ENCODE data around the gene ARG1. TPM values are rescaled to one million over a fixed set of nuclear protein-coding genes. Genes with fewer than 3 reads are reported as not detected.
"Not testable (repeated sequence)": the region's sequence is repeated elsewhere in the genome, so short reads cannot be mapped to it uniquely, and the experiment has no call there.

Gene ARG1
- not detected in 2 replicates for total RNA-seq
- polyA plus RNA-seq (2012), result not detected

DNA sequence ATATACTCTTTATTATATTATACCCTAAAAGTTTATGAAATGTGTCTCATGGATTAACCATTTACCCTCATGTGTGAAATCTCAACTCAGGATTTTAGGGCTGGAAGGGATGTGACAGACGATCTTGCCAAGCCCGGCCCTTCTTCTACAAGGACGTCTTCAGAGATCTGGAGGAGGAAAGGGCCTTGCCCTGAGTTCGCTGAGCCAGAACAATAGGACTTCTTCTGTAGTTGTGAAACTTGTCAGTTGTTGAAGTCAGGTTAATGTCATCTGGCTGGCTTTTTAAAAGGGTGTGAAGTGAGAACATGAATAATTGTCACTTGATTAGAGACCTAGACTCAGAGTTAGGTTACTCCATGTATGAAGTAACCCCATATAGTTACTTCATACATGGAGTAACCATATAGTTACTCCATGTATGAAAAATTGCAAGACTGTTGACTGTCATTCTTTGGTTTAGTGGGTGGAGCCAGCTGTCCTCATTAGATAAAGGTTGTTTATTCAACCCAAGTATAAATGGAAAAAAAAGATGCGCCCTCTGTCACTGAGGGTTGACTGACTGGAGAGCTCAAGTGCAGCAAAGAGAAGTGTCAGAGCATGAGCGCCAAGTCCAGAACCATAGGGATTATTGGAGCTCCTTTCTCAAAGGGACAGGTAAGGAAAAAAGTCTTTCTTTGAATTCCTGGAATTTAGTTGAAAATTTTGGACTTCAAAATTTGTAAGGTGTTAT, at the start of gene ARG1:
TSS of gene ARG1 (plus strand) at position 541 of the 730 bp plus-strand sequence. CDS start at position 598, 57 bp downstream.
- no peak for DNase-seq (ENCODE audit: low read depth)

DNA sequence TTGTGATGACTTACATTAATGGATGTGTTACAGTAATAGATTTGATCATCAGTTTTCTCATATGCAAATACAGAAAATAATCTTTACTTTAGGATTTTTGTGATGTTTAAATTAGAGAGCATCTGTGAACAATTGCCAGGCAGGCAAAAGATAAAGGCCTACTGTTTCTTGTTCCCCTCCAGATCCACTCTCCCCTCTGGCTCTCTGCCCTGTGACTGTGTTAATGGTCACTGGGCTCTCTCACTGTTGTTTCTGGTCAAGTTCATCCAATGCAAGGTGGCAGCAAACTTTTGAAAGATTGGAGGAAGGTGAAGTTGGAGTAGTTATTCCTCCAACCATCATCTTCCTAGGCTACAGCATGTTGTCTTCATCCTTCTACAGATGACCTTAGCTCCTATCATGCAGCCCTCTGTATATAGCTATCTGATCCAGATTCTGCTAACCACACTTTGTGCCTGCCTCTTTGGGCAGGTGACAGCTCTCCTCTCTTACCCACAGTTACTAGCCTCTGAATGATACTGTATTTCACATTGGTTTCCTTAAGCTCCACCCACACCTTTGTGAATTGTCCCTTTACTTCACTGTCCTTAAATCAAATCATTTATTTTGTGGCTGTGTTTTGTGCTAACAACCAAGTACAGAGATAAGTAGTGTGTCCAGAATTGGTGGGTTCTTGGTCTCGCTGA, 48.9 kb upstream of the ARG1 start:
- DNase-seq (ENCODE audit: low read depth), result no peak

DNA sequence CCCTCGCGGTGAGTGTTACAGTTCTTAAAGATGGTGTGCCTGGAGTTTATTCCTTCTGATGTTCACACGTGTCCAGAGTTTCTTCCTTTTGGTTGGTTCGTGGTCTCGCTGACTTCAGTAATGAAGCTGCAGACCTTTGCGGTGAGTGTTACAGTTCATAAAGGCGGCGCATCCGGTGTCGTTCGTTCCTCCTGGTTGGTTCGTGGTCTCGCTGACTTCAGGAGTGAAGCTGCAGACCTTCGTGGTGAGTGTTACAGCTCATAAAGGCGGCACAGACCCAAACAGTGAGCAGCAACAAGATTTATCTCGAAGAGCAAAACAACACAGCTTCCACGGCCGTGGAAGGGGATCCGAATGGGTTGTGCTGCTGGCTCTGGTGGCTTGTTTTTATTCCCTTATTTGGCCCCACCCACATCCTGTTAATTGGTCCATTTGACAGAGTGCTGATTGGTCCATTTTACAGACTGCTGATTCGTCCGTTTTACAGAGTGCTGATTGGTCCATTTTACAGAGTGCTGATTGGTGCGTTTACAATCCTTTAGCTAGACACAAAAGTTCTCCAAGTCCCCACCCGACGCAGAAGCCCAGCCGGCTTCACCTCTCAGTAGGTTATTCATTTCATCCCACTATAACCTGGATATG, 48.2 kb upstream of the ARG1 start:
- DNase-seq (ENCODE audit: low read depth), result no peak

DNA sequence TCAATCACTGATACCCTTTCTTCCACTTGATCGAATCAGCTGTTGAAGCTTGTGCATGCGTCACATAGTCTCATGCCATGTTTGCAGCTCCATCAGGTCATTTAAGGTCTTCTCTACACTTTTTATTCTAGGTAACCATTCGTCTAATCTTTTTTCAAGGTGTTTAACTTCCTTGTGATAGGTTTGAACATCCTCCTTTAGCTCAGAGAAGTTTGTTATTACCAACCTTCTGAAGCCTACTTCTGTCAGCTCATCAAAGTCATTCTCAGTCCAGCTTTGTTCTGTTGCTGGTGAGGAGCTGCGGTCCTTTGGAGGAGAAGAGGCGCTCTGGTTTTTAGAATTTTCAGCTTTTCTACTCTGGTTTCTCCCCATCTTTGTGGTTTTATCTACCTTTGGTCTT, 42.1 kb upstream of the ARG1 start:
- DNase-seq (ENCODE audit: low read depth), result not testable (repeated sequence)

DNA sequence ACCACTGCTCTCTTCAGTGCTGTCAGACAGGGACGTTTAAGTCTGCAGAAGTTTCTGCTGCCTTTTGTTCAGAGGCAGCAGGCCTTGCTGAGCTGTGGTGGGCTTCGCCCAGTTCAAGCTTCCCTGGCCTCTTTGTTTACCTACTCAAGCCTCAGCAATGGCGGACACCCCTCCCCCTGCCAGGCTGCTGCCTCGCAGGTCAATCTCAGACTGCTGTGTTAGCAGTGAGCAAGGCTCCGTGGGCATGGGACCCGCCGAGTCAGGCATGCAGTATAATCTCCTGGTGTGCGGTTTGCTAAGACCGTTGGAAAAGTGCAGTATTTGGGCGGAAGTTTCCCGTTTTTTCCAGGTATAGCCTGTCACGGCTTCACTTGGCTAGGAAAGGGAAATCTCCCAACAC, 41.3 kb upstream of the ARG1 start:
- not testable (repeated sequence) for DNase-seq (ENCODE audit: low read depth)

DNA sequence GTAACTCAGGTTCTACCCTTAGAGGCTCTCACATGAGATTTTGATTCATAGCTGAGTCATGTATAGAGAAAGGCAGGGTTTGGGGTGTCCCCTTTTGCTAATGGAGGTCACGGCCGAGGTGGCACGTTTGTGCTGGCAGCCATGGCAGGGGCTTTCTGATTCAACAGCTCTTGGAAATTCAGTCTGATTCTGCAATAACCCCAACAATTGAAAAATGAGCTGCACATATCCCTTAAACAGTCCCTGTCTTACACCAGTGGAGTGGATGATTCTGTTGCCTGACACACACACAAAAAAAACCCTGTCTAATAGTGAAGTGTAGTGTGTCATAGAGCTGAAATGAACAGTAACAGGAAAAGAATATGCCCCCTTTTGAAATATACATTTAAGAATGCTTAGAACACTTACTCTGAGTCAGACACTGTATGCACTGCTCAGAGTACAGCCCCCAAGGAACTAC, 40.4 kb upstream of the ARG1 start:
- DNase-seq (ENCODE audit: low read depth), result no peak

DNA sequence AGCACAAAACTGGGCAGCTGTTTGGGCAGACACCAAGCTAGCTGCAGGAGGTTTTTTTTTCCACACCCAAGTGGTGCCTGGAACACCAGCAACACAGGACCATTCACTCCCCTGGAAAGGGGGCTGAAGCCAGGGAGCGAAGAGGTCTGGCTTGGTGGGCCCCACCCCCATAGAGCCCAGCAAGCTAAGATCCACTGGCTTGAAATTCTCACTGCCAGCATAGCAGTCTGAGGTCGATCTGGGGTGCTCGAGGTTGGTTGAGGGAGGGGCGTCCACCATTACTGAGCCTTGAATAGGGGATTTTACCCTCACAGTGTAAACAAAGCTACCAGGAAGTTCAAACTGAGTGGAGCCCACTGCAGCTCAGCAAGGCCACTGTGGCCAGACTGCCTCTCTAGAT, 34.4 kb upstream of the ARG1 start:
- DNase-seq (ENCODE audit: low read depth), result not testable (repeated sequence)

DNA sequence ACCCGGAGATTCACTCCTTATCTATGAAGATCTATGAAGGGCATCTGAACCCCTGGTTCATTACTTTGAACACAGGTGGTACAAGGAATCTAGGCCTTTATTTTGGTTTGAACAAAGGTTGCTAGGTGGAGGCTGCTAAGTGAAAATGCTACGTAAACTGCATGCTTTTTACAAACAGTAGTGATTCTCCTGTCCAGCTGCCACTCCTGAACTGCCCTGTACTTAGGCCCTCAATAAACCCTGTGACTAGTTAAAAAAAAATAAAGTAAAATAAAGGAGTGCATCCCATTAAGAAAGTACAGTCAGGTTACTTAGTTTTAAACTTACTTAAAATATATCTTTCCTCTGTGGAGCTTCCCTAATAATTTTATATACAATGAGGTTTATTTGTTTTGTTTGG, 27.7 kb upstream of the ARG1 start:
- DNase-seq (ENCODE audit: low read depth), result no peak

DNA sequence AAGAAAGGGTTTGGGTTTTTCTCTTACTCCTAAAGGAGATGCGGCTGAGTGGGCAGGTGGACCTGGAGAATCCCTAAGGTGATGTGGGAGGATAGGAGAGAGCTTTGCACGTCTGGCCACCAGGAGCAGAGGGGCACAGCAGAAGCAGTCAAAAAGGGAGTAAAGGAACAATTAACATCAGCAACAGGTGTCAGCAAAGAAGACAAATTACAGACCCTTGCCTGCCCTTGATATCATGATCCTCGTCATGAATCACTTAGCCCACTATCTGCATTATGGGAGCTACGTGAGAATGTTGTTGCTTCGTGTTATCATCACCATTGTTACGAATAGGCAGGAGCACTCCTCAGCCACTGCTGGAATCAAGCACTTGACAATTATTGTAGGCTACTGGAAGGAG, 25.5 kb upstream of the ARG1 start:
- no peak for DNase-seq (ENCODE audit: low read depth)

DNA sequence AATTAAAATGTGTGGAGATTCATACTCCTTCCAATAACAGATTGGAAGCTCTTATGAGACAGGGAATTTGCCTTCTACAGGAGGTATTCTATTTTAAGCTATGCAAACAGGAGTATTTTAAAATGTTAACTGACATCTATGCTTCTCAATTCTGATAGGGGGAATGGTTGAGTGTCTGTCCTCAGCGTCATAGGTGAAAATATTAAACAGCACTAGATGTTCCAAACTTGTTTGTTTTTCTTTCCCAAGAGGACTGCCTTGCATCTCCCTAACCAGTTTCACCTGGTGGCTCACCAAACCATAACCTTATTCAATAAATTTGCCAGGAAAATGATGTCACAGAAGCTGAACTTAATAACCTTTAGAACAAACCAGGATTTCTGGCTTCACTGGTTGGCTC, 24.6 kb upstream of the ARG1 start:
- DNase-seq (ENCODE audit: low read depth), result no peak

DNA sequence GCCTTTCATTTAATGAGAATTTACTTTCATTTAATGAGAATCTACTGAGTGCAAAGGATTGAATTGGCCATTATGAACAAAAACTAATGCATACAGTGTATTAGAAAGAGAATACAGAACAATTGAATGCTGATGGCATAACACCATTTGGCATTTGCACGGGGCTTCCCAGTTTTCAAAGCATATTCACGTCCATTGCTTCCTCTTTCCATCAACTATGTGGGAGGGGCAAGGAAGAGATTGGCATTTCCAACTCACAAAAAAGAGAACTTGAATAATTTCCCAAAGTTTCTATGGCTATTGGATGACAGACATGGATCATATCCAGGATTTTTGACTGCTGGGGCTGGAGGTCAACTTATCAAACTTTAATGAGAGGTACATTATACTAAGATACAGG, 23.2 kb upstream of the ARG1 start:
- DNase-seq (ENCODE audit: low read depth), result no peak

DNA sequence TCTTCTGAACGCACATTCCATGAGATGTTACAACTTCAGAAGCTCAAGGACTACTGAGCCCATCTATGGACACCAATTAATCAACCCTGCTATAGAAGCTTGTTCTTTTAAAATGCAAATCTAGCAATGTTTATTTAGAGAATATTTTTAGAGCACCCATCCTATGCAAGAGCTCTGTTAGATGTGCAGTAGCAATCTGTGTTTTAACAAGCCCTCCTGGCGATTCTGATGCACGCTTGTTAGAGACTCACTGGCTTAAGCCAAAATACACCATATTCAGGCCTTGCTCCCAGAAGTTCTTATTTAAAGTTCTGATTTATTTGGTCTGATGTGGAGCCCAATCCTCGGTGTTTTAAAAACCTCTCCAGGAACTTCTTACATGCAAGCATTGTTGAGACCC, 21.1 kb upstream of the ARG1 start:
- no peak for DNase-seq (ENCODE audit: low read depth)

DNA sequence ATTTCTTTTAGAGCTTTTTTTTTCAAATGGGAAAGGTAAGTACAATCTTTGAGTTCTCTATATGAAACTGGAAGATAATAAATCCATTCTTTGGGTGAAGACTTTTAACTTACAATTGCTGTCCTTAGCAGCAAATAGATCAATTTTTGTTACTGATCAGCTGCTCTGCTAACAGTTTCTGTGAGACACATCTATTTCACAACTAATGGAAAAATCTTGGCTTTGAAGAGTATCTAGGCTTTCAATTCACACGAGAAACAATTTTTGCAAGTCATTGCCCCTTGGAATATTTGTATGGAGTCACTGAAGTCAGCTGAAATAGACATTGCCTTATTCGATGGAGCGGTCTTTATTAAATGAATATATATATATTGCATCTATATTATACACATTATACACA, 20.5 kb upstream of the ARG1 start:
- DNase-seq (ENCODE audit: low read depth), result no peak

DNA sequence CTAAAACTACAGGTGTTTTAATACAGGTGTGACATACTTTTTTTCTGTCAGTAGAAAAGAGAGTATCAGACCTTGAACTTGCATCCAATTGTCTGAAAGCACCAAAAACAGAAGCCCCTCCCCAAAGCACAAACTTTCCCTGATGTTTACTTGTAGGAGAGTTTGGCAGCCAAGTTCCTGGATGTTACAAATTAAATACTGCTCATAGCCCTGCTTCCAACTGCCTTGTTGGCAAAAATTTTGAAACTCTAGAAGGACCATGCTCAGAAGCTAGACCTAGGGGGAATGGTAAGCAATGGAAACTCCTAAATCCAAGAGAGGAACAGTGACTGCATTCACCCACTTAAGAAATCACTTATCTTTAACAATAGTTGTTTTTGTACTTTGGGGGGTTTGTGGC, 17.0 kb upstream of the ARG1 start:
- no peak for DNase-seq (ENCODE audit: low read depth)

DNA sequence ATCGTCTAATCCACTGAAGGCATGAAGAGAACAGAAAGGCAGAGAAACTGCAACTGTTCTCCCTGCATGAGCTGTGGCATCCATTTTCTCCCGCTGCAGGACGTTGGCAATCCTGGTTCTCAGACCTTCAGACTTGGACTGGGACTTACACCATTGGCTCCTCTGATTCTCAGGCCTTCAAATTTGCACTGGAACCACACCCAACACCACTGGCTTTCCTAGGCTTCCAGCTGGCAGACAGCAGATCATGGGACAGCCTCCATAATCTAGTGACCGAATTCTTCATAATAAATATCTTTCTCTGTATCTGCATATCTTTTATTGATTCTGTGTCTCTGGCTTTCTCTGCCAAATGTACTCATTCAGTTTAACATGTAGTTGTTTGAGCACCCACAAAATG, 14.1 kb upstream of the ARG1 start:
- DNase-seq (ENCODE audit: low read depth), result no peak

DNA sequence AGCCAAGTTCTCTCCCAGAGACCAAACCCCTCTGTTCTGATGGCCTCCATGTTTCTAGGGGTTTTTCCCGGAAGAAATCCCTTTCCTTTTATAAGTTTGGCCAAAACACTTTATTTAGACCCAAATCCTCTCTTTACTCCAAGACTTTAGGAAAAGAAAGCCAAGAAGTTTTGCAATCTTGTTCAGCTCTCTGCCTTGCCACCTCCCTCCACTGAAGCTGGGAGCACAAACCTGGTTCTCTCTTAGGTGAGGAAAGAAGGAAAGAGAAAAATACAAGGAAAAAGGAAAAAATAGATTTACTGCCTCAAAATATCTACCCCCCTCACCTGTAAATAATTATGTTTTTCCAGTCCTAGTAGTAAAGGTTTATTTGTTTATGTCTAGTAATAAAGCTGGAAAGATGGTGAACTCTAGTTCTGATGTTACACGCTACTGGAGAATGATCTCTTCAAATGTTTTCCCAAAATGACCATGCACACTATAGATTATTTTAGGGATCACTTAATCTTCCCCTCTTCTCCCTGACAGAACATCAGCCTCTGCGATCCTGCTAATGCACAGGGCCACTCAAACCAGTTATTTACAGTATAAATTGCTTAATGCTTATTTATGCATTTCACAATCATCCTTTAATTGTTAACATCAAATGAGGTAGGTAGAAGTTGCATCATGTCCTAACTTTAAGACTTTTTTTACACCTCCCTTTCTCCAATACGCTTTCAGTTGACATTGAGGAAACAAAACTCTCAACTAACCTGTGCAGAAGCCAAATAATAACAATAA, 10.9 kb upstream of the ARG1 start:
- DNase-seq (ENCODE audit: low read depth), result no peak

DNA sequence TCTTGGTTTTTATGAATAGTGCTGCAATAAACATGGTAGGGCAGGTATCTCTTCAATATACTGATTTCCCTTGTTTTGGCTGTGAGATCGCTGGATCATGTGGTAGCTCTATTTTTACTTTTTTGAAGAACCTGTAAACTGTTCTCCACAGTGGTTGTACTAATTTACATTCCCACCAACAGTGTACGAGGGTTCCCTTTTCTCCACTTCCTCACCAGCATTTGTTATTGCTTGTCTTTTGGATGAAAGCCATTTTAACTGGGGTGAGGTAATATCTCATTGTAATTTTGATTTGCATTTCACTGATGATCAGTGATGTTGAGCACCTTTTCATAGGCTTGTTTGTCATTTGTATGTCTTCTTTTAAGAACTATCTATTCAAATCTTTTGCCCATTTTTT, 8.0 kb upstream of the ARG1 start:
- no peak for DNase-seq (ENCODE audit: low read depth)

DNA sequence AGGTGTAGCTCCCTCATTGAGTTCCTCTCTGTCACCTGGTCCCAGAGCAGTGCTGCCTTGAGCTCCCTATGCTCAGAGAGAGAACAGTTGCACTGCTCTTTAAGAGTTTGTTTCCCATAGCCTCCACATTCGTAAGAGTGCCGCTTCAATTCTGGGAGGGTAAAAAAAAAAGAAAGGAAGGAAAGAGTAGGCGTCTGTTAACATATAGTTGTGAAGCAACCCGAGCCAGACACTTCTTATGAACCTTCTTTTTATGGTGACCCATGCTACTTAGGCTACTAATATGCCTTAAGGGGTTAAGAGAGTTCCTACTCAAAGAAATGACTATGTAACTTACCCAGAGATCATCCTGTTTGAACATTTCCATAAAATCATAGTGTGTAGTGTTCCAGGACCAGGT, 4.3 kb upstream of the ARG1 start:
- DNase-seq (ENCODE audit: low read depth), result no peak

DNA sequence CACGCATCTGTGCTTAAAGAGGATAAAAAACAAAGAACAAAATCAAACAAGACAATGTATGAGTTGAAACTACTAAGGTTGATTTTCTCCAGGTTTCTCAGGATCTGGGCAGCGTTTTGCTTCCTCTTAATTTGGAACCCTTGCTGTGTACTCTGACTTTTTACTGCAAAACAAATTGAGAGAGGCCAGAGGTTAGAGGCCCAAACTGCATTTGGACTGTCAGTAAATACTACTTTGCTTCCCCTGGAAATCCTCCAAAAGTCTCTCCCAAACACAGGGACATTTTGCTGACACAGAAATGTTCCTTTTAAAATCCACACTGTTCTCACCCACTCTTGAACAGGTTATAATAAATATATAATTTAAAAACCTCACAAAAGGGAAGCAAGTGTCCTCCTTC, 1.1 kb downstream of the ARG1 start:
- DNase-seq (ENCODE audit: low read depth), result no peak

DNA sequence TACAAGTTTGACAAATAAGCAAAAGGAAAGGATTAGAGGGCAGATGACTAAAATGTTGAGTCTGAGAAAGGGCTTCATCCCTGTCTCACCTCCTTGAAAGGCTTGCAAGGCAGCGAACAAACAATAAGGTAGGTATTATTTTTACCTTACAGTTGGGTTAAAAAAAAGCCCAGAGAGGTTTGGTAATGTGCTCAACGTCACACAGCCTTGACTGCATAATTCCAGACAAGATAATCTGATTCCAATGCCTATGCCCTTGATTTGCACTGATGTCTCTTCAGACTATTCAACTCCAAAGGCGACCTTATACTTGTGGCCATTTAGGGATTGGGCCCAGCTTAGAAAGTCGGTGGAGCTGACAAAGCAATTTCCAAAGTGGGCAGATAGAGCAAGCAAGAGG, 1.7 kb downstream of the ARG1 start:
- DNase-seq (ENCODE audit: low read depth), result no peak

DNA sequence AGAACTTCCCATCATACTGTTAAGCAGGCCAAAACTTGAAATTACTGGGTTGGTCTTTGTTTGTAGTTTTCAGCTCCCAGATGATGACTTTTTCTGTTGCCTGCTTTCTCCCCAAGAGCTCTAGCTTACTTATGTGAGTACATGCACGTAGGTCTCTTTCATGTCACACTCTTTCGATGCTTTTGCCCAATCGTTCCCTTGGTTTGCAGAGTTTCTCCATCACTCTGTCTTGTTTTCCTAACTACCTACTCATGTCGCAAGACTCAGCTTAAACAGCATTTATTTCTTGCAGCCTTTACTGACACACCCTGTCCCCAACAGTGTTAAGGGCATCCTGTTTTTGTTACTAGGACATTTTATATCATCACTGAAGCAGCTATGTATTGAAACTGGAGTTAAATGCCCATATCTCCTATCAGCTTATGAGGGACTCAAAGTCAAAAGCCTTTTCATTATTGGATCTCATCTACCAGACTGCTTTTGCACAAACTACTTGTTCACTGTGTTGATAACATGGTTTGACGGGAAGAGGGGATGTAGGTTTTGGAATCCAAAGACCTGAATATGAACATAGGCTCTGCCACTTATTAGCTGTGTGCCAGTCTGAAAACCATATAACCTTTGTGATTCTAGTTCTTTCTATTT, 2.9 kb downstream of the ARG1 start:
- DNase-seq (ENCODE audit: low read depth), result no peak
